GM20000 (cell line): ENCODE measurements around the gene REELD1.
A peak's percentile ranks its signal among the peaks of the same experiment; 100 is the strongest.

Experiments
- DNase-seq: peaks from one replicate; pipeline ENCODE4 v3.0.0; 2012; ENCODE audit warnings: low spot score
- CTCF ChIP-seq: IDR thresholded peaks from 2 replicates; pipeline ENCODE4 v1.5.1; 2012; ENCODE audit warnings: mild to moderate bottlenecking, control low read depth; ENCODE audit errors: extremely low read depth, missing control alignments

Gene REELD1

GRCh38 chr4:146214238-146214637 lies at the start of gene REELD1:
Gene REELD1, plus strand, starts transcription at chr4:146214538. Its CDS starts 2,415 bp downstream, at chr4:146216953.
- no peak for DNase-seq
- no peak for TF ChIP-seq CTCF

GRCh38 chr4:146165221-146165620 lies 49.1 kb upstream of the REELD1 start:
- no peak for DNase-seq

GRCh38 chr4:146165840-146166239 lies 48.5 kb upstream of the REELD1 start:
- no peak for TF ChIP-seq CTCF
- no peak for DNase-seq

More at GRCh38 chr4:146165221-146165620, 49.1 kb upstream of the REELD1 start:
- no peak for TF ChIP-seq CTCF

- TF ChIP-seq CTCF: no peak
Observed at GRCh38 chr4:146170149-146170548, 44.2 kb upstream of the REELD1 start.

GRCh38 chr4:146175541-146176453 lies 38.5 kb upstream of the REELD1 start, which contains the start of gene LSM6:
Gene LSM6, plus strand, starts transcription at chr4:146175718. Its CDS starts 7,204 bp downstream, at chr4:146182922.
- TF ChIP-seq CTCF: no peak
- DNase-seq: peak; percentile 92

More at GRCh38 chr4:146170149-146170548, 44.2 kb upstream of the REELD1 start:
- no peak for DNase-seq

- no peak for DNase-seq
- TF ChIP-seq CTCF: no peak
Observed at GRCh38 chr4:146176891-146177290, 37.4 kb upstream of the REELD1 start.

GRCh38 chr4:146178126-146178525 lies 36.2 kb upstream of the REELD1 start:
- no peak for DNase-seq
- no peak for TF ChIP-seq CTCF
